ENCODE data around the gene XPA. TPM values are rescaled to one million over a fixed set of nuclear protein-coding genes. Genes with fewer than 3 reads are reported as not detected.

XPA gene
- total and polyA plus RNA-seq, 10 of the 15 experiments (the other 5 are each of a cell fraction or from before 2014, with no cell fraction given): 6.2 to 19.9 (median 12.3) TPM

DNA sequence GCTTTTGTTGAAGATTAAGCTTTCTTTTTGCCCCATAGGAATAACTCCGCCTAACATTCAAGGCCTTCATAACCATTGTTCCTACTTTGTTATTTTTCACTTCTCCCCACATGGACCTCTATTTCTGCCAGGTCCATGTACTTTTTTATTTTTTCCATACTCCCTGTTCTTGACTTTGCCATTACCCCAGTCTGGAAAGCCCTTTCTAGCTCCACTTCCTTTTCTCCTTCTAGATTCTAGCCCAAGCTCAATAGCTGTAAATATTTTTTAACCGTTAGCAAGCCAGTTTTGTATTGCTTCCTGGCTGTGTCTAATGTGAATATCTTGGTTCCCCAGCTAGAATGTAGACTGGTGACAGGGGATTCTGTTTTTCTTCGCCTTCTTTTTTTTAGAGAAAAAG is 37.4 kb downstream of the XPA start (continued):
- TF ChIP-seq, protein P1, sequence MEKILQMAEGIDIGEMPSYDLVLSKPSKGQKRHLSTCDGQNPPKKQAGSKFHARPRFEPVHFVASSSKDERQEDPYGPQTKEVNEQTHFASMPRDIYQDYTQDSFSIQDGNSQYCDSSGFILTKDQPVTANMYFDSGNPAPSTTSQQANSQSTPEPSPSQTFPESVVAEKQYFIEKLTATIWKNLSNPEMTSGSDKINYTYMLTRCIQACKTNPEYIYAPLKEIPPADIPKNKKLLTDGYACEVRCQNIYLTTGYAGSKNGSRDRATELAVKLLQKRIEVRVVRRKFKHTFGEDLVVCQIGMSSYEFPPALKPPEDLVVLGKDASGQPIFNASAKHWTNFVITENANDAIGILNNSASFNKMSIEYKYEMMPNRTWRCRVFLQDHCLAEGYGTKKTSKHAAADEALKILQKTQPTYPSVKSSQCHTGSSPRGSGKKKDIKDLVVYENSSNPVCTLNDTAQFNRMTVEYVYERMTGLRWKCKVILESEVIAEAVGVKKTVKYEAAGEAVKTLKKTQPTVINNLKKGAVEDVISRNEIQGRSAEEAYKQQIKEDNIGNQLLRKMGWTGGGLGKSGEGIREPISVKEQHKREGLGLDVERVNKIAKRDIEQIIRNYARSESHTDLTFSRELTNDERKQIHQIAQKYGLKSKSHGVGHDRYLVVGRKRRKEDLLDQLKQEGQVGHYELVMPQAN (conservative IDR thresholded peaks at IDR 0.05): no peak
- TF ChIP-seq POLR2AphosphoS2 (IDR thresholded peaks at IDR 0.05; ENCODE audit: low read depth, low read length): no peak

DNA sequence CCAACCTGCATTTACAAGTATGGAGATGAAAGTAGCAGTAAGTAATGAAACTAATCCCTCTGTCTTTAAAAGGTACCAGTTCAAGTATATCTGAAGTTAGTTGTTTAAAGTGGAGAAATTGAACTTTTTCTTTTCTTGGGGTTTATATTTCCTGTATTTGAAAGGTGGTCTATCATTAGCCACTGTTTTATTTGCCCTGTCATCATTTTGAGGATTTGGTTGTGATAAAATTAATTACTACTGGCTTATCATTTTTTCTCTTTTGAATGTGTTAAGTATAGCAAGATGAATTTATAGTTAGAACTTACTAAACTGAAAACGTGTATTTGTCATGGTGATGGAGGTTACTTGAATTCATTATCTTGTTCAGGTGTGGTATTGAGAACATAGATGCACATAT is 38.4 kb downstream of the XPA start:
- H3K36me3 ChIP-seq (ENCODE audit: control insufficient read depth in 2 of 2, insufficient read depth in 2 of 2, low read length in 1 of 2): peaks cover 12 to 48% of the 10 kb centered on the region in 2 experiments
- no peak overlapping the region for H3K4me2 ChIP-seq (ENCODE audit: control insufficient read depth, insufficient read depth)
- ChIA-PET RAD21 (ENCODE audit: unreplicated experiment) (no interaction called here), SMC1A (ENCODE audit: uncharacterized antibody, unreplicated experiment) (no interaction called here), CTCF (interaction anchor here (1.7 kb wide), 1 partner anchor 43 kb away, joined by 5 read pairs; no protein-coding TSS in a partner anchor), POLR2A (no interaction called here)
- no peaks in the 10 kb centered on the region for H4K20me1 ChIP-seq (ENCODE audit: control insufficient read depth, insufficient read depth)
- H3K27ac ChIP-seq (ENCODE audit: control insufficient read depth, insufficient read depth): no peak overlapping the region
- no peaks in the 10 kb centered on the region for H3K27me3 ChIP-seq (replicated peaks in 1 of 2; ENCODE audit: control insufficient read depth in 2 of 2, insufficient read depth in 2 of 2, low read length in 1 of 2)
- DNase-seq (ENCODE audit: low read depth, low spot score): no peak
- H3K9me3 ChIP-seq (replicated peaks; ENCODE audit: control insufficient read depth, insufficient read depth, low read length): no peaks in the 10 kb centered on the region
- TF ChIP-seq STAT3 (IDR thresholded peaks at IDR 0.05; ENCODE audit: low read depth, low read length) (no peak), RFX5 (IDR thresholded peaks at IDR 0.05; ENCODE audit: low read depth, low read length) (no peak), TCF7 (IDR thresholded peaks at IDR 0.05; ENCODE audit: borderline replicate concordance) (no peak)
- H3K4me1 ChIP-seq (ENCODE audit: control insufficient read depth, insufficient read depth, low read length): no peaks in the 10 kb centered on the region
- H3K79me2 ChIP-seq (ENCODE audit: control insufficient read depth, insufficient read depth, low read length): no peaks in the 10 kb centered on the region
- in situ Hi-C loops (cut with MboI) (no loop called here), intact Hi-C loops (cut with micrococcal nuclease; ENCODE audit: unreplicated experiment) (no loop called here)
- no peak for FAIRE-seq
- no peak overlapping the region for H3K9ac ChIP-seq (ENCODE audit: control insufficient read depth, insufficient read depth, low read length)
- H3K4me3 ChIP-seq: no peak overlapping the region
- no TSS peak for BruUV-seq (replicated peaks)
- no peak overlapping the region for H2AFZ ChIP-seq (ENCODE audit: control insufficient read depth, low read depth, low read length)
- ATAC-seq: no peak
- 100% methylated on average over 1 of the region's 1 CpG for WGBS (ENCODE audit: insufficient coverage, insufficient replicate concordance, low lambda C conversion rate, missing lambda C conversion rate)

All from GM12878 (cell line).